ENCODE results near the gene WNT10A.
"Not testable (repeated sequence)": the region's sequence is repeated elsewhere in the genome, so short reads cannot be mapped to it uniquely, and the experiment has no call there.

GRCh38 chr2:218844334-218844733 is 36.3 kb upstream of the WNT10A start:
- TF ChIP-seq TBL1XR1 (IDR thresholded peaks at IDR 0.05; ENCODE audit: low read depth, low read length); EZH2 (IDR thresholded peaks at IDR 0.05; ENCODE audit: borderline replicate concordance, control insufficient read depth, low read depth, low read length); HDGF (IDR thresholded peaks at IDR 0.05); CEBPB (IDR thresholded peaks at IDR 0.05; ENCODE audit: borderline replicate concordance in 1 of 2, low read depth in 2 of 2, low read length in 2 of 2); CTCF (IDR thresholded peaks at IDR 0.05 in 2 of 3, conservative IDR thresholded peaks at IDR 0.05 in 1 of 3; ENCODE audit: control insufficient read depth in 2 of 3, extremely low read depth in 1 of 3, insufficient read depth in 1 of 3, low read depth in 3 of 3, low read length in 3 of 3); NRF1 (conservative IDR thresholded peaks at IDR 0.05; ENCODE audit: low read depth, low read length); BRCA1 (IDR thresholded peaks at IDR 0.05; ENCODE audit: low read depth, low read length); BCL3 (IDR thresholded peaks at IDR 0.05; ENCODE audit: borderline replicate concordance, insufficient read depth, low read depth, low read length, poor library complexity, severe bottlenecking); POLR2AphosphoS5 (IDR thresholded peaks at IDR 0.05; ENCODE audit: low read length): not testable (repeated sequence)

All from GM12878 (cell line).